GM12878 (cell line): ENCODE data around the gene CDCP1. TPM values are rescaled to one million over a fixed set of nuclear protein-coding genes. Genes with fewer than 3 reads are reported as not detected.

Experiments used
- ATAC-seq: fragments of 200-7000 bp; cut with Tn5 transposase; 3 replicates; pipeline ENCODE4 v1.9.1; 2020; ENCODE audit warnings: mild to moderate bottlenecking, moderate library complexity
- BruUV-seq: library from RNA; stranded (reverse); fragments of 400-500 nt; replicated peaks from 2 replicates; lab custom pipeline; 2021; lab: Mats Ljungman, UMichigan
- CTCF ChIA-PET: fragments of 300-600 bp; sonication (Branson Sonifier 250); formaldehyde crosslinking; extraction: SDS; loops from one replicate; lab custom pipeline; 2021; ENCODE audit warnings: inconsistent platforms; lab: Yijun Ruan, JAX
- POLR2A ChIA-PET: fragments of 350-600 bp; formaldehyde crosslinking; extraction: SDS; loops from one replicate; lab custom pipeline; 2021; ENCODE audit warnings: inconsistent platforms; lab: Charles Lee
- RAD21 ChIA-PET: fragments of 300-600 bp; sonication (Branson Sonifier 250); formaldehyde crosslinking; loops from one replicate; lab custom pipeline; 2023; ENCODE audit warnings: antibody characterized with exemption; ENCODE audit not compliant: unreplicated experiment; lab: Charles Lee
- SMC1A ChIA-PET: fragments of 300-600 bp; sonication (Branson Sonifier 250); formaldehyde crosslinking; loops from one replicate; lab custom pipeline; 2023; ENCODE audit not compliant: unreplicated experiment, uncharacterized antibody; lab: Charles Lee
- DNase-seq: peaks from one replicate; pipeline ENCODE4 v3.0.0-alpha.2; 2011; ENCODE audit warnings: low read depth, low spot score
- FAIRE-seq: peaks from 3 replicates; lab custom pipeline; 2011; peaks lifted over from hg19 to GRCh38; lab: Jason Lieb, UNC
- H2AFZ ChIP-seq: 2 replicates; pipeline ENCODE4 v1.6.0; 2011; ENCODE audit warnings: low read depth, low read length, control low read depth; ENCODE audit not compliant: control insufficient read depth
- H3K27ac ChIP-seq: 2 replicates; pipeline ENCODE4 v1.5.1; 2011; ENCODE audit warnings: control low read depth; ENCODE audit not compliant: control insufficient read depth, insufficient read depth
- H3K27me3 ChIP-seq, 2 experiments: replicated peaks in 1 of 2; 2 replicates each; pipeline versions ENCODE4 v1.6.0 to v1.6.1; 2011; ENCODE audit warnings: low read length in 1 of 2; ENCODE audit not compliant: control insufficient read depth in 2 of 2, insufficient read depth in 2 of 2
- H3K36me3 ChIP-seq, 2 experiments: 2 replicates each; pipeline ENCODE4 v1.5.1; 2011; ENCODE audit warnings: low read length in 1 of 2; ENCODE audit not compliant: control insufficient read depth in 2 of 2, insufficient read depth in 2 of 2
- H3K4me1 ChIP-seq: 2 replicates; pipeline ENCODE4 v1.6.1; 2011; ENCODE audit warnings: mild to moderate bottlenecking, low read length, moderate library complexity, mixed read lengths; ENCODE audit not compliant: control insufficient read depth, insufficient read depth
- H3K4me2 ChIP-seq: 2 replicates; pipeline ENCODE4 v1.6.0; 2011; ENCODE audit warnings: control low read depth; ENCODE audit not compliant: control insufficient read depth, insufficient read depth
- H3K4me3 ChIP-seq: fragments of 200-600 bp; sonication (generic); 2 replicates; pipeline ENCODE4 v1.5.1; 2016
- H3K79me2 ChIP-seq: 2 replicates; pipeline ENCODE4 v1.6.0; 2011; ENCODE audit warnings: low read length; ENCODE audit not compliant: control insufficient read depth, insufficient read depth
- H3K9ac ChIP-seq: 2 replicates; pipeline ENCODE4 v1.8.0; 2011; ENCODE audit warnings: low read length, control low read depth, mixed read lengths; ENCODE audit not compliant: control insufficient read depth, insufficient read depth
- H3K9me3 ChIP-seq: replicated peaks from 3 replicates; pipeline ENCODE4 v1.5.1; 2011; ENCODE audit warnings: mild to moderate bottlenecking, low read length; ENCODE audit not compliant: control insufficient read depth, insufficient read depth
- H4K20me1 ChIP-seq: 2 replicates; pipeline ENCODE4 v1.6.0; 2011; ENCODE audit not compliant: control insufficient read depth, insufficient read depth
- BHLHE40 ChIP-seq, 2 experiments: fragments of 450-650 bp in 1 of 2; IDR thresholded peaks; 2 replicates each; pipeline ENCODE4 v1.6.1; 2011 to 2017; ENCODE audit warnings: low read depth in 2 of 2, borderline replicate concordance in 1 of 2, improper control_type of control experiment in 1 of 2, low read length in 1 of 2, mild to moderate bottlenecking in 1 of 2
- DPF2 ChIP-seq: fragments of 450-650 bp; IDR thresholded peaks from 2 replicates; pipeline ENCODE4 v1.6.1; 2017; ENCODE audit warnings: mild to moderate bottlenecking
- EGR1 ChIP-seq, 2 experiments: IDR thresholded peaks; 1 replicate in 1 of 2; 2 replicates in 1 of 2; pipeline ENCODE4 v1.6.1; 2011 to 2012; ENCODE audit warnings: low read depth in 2 of 2, low read length in 2 of 2, borderline replicate concordance in 1 of 2, mild to moderate bottlenecking in 1 of 2, moderate library complexity in 1 of 2
- NR2F1 ChIP-seq: fragments of 450-650 bp; conservative IDR thresholded peaks from 2 replicates; pipeline ENCODE4 v1.6.1; 2017; ENCODE audit warnings: mild to moderate bottlenecking
- SIX5 ChIP-seq: IDR thresholded peaks from 2 replicates; pipeline ENCODE4 v1.6.1; 2011; ENCODE audit warnings: mild to moderate bottlenecking, low read depth, low read length, moderate library complexity; ENCODE audit not compliant: severe bottlenecking
- TAF1 ChIP-seq: IDR thresholded peaks from 2 replicates; pipeline ENCODE4 v1.6.1; 2011; ENCODE audit warnings: mild to moderate bottlenecking, low read depth, low read length, borderline replicate concordance
- WGBS: methylation state at CpG from one replicate; pipeline ENCODE4 v1.1.6; 2016; ENCODE audit warnings: low lambda C conversion rate; ENCODE audit not compliant: insufficient replicate concordance, insufficient coverage; ENCODE audit errors: missing lambda C conversion rate; 5-methylcytosine and 5-hydroxymethylcytosine counted together
- in situ Hi-C: fragments of 300-500 bp; cut with MboI; formaldehyde crosslinking; loops from 9 replicates; pipeline ENCODE4 v1.14.3; 2018; ENCODE audit warnings: mixed read lengths
- intact Hi-C: fragments of 100-400 bp; cut with micrococcal nuclease; formaldehyde crosslinking; loops from one replicate; pipeline ENCODE4 v1.14.2; 2022; ENCODE audit not compliant: unreplicated experiment
- polyA plus RNA-seq, 11 experiments: library from polyadenylated mRNA; depleted of rRNA in 4 of 11; unstranded in 6 of 11; stranded (reverse) in 5 of 11; fragments of >200 nt; fragmentation: Nextera tagmentation in 4 of 11; fragmentation: Illumina TruSeq in 1 of 11; extraction: Ambion mirVana in 4 of 11; extraction: Trizol in 1 of 11; gene quantifications; 1 replicate in 1 of 11; 2 replicates in 10 of 11; pipeline versions ENCODE4 v1.2.1 to v1.2.3, GENCODE V29; 2011 to 2016; ENCODE audit warnings: inconsistent platforms in 2 of 11, missing spikeins in 2 of 11, low read depth in 1 of 11
- total RNA-seq, 4 experiments: library from RNA; depleted of rRNA in 3 of 4; stranded (reverse); fragments of >200 nt in 3 of 4; fragmentation: Illumina TruSeq in 1 of 4; extraction: Trizol in 1 of 4; gene quantifications; 2 replicates each; pipeline versions ENCODE4 v1.2.1 to v1.2.3, GENCODE V29; 2013 to 2021
- TF ChIP-seq, protein P1 (sequence below): fragments of 450-650 bp; IDR thresholded peaks from 2 replicates; pipeline ENCODE4 v1.6.1; 2017; ENCODE audit warnings: low read depth, mild to moderate bottlenecking, moderate library complexity

The CDCP1 gene
- total and polyA plus RNA-seq, 10 of the 15 experiments (the other 5 are each of a cell fraction or from before 2014, with no cell fraction given): 0.35 to 2.2 (median 0.86) TPM

DNA sequence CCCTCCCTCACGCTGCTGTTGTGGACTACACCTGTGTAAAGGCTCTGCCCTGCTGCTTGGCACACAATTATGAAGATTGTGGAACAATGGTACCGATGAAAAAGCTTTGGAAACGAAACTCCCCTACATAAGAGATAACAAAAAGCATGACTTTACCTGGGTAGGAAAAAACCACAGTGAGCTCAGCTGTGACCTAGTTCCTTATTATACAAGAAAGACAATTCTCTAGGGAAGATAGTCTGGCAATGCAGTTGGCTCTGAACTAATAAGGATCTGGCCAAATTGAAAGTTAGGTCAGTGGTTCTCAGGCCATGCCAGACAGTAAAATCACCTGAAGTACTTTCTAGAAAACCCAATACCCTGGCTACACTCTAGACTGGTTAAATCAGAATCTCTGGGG is 104.0 kb downstream of the CDCP1 start (continued):
- peak; percentile 38; the same call in 1 of the 2 replicates for TF ChIP-seq NR2F1
- TF ChIP-seq, protein P1, sequence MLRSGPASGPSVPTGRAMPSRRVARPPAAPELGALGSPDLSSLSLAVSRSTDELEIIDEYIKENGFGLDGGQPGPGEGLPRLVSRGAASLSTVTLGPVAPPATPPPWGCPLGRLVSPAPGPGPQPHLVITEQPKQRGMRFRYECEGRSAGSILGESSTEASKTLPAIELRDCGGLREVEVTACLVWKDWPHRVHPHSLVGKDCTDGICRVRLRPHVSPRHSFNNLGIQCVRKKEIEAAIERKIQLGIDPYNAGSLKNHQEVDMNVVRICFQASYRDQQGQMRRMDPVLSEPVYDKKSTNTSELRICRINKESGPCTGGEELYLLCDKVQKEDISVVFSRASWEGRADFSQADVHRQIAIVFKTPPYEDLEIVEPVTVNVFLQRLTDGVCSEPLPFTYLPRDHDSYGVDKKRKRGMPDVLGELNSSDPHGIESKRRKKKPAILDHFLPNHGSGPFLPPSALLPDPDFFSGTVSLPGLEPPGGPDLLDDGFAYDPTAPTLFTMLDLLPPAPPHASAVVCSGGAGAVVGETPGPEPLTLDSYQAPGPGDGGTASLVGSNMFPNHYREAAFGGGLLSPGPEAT: peak; percentile 38; the same call in 1 of the 2 replicates
- TF ChIP-seq SIX5: no peak
- no peak for TF ChIP-seq TAF1
- 0 out of 2 replicates have a peak, but pooled peaks have one; percentile 32 for TF ChIP-seq DPF2

DNA sequence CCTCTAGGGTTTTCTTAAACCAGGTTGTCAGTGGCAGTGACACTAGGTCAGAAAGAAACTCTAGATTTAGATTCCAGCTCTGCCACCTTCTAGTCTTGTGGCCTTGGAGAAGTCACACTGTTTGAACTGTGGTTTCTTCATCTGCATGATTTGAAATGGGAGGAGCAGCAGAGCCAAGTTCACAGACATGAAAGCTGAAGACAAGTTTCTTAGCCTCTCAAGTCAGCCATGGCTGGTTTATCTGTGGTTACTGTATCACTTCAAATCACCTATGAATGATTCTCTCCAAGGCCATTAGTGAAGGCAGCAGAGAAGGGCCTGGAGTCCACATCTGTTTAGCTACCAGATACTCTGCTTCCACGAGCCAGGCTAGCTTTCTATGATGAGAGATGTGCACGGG is 104.5 kb downstream of the CDCP1 start:
- Histone ChIP-seq H3K9ac (no peak overlapping the region), H3K27me3 (no peaks in the 10 kb centered on the region; a peak in 1 of 4 replicates), H3K9me3 (no peaks in the 10 kb centered on the region), H3K4me1 (peaks cover 12% of the 10 kb centered on the region), H3K79me2 (no peaks in the 10 kb centered on the region), H2AFZ (peak overlapping the region; percentile 28), H4K20me1 (no peaks in the 10 kb centered on the region), H3K4me2 (peak overlapping the region; percentile 54; the same call in 1 of the 2 replicates), H3K36me3 (no peaks in the 10 kb centered on the region), H3K4me3 (no peak overlapping the region), H3K27ac (no peak overlapping the region)
- FAIRE-seq: no peak
- DNase-seq: peak; percentile 60
- WGBS: 17% methylated on average over 2 of the region's 2 CpGs
- intact Hi-C loops (loop anchor here (5.0 kb wide), 1 partner anchor 296 kb away; no protein-coding TSS in a partner anchor), in situ Hi-C loops (no loop called here)
- ChIA-PET CTCF (interaction anchor here (0.6 to 16.5 kb wide), 58 partner anchors 10 to 1025 kb away, joined by 3 to 416 read pairs (median 6); partner anchors contain the start of genes EXOSC7, TMEM158 and ZDHHC3), SMC1A (interaction anchor here (0.8 to 7.9 kb wide), 67 partner anchors 9 to 1036 kb away, joined by 3 to 241 read pairs (median 5); no protein-coding TSS in a partner anchor), POLR2A (interaction anchor here (0.8 to 1.7 kb wide), 6 partner anchors 45 to 648 kb away, joined by 3 to 13 read pairs (median 4); partner anchors contain the start of gene SACM1L), RAD21 (interaction anchor here (0.7 to 6.1 kb wide), 46 partner anchors 9 to 1035 kb away, joined by 3 to 166 read pairs (median 4); partner anchors contain the start of gene CDCP1)
- no TSS peak for BruUV-seq
- TF ChIP-seq EGR1 (IDR thresholded peaks at IDR 0.05; ENCODE audit: borderline replicate concordance in 1 of 2, low read depth in 2 of 2, low read length in 2 of 2) (no peak), BHLHE40 (IDR thresholded peaks at IDR 0.05; ENCODE audit: borderline replicate concordance in 1 of 2, low read depth in 2 of 2, low read length in 1 of 2) (peak in 1 of 2 experiments; percentile 14; a peak in 1 of 4 replicates)
- peak; percentile 55 for ATAC-seq
